Fibroblast of gingiva (primary cell): ENCODE results near the gene CA5A.

Experiments used
- DNase-seq: peaks from one replicate; pipeline ENCODE4 v3.0.0-alpha.2; 2011; ENCODE audit warnings: low read depth

The CA5A gene

DNA sequence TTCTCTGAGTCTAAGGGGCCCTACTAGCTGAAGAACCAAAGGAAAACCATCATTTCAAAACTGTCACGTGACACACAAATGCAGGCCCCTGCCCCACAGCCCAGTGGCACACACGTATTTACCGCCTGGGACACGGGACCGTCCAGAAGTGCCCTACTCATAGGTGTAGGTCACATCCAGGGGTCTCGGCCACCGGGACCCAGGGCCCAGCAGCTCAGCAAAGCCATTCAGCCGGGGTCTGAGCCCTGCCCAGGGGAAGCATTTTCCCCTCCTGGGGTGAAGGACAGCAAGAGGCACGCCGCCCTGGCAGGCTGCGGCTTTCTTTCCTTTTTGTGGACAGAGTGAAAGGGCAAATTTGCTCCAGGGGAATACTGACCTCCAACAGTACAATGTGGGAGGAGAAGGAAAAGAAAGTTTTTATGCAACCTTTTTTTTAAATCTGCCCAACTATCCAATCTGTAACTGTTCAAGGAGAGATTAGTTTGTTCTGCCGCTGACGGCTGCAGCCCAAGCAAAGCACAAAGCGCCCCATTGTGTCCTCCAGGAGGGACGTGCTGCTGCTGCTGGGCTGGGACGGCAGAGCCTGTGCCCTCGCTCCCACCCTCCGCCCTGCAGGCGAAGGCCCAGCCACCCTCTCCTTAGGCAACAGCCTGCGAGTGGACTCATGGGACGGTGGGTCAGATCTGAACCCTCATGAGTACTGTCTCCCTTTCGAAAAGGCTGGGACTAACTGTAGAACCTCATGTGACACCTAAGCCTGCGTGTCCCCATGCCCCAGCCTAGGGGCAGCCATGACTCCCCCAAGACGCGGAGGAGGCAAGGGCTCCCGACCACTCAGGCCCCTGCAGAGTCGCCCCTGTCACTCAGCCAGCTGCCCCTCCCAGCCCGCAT lies 88.3 kb downstream of the CA5A start:
- DNase-seq = no peak

- no peak for DNase-seq
Observed at GRCh38 chr16:87847467-87847784, 88.9 kb downstream of the CA5A start.

GRCh38 chr16:87846705-87847466 lies 89.4 kb downstream of the CA5A start:
- no peak for DNase-seq

DNA sequence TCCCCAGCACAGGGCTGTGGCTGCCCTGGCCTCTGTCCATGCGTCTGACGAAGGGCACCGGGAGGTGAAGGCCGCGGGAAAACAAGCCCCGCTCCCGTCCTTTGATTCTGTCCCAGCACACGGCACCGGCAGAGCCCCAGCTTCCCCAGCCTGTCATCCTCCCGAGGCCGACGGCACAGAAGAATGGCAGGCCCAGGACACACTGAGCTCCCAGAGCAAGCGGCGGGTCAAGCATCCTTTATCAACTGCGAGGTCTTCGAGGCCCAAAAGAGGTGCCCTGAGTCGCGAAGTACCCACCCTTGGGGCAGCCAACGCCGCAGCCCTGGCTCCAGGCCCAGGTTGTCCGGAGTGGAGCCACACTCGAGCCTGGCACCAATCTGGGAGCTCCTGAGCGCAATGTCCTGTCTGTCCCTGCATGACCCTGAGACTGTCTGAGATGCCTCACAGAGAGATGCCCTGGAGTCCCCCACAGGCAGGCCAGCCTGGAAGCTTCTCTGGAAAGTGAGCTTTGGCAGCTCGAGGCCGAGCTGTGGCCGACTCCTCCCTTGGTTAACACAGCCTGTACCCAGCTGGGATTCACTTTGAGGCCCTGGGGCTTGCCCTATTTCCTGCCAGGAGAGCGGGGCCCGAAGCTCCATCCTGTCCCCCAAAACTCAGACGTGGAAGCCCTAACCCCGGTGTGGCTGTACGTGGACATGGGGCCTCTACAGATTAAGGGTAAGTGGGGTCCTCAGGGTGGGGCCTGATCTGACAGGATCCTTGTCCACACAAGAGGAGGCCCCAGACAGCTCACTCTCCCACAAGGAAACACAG lies 90.3 kb downstream of the CA5A start:
- DNase-seq = no peak

GRCh38 chr16:87845213-87845612 lies 91.1 kb downstream of the CA5A start:
- no peak for DNase-seq

DNA sequence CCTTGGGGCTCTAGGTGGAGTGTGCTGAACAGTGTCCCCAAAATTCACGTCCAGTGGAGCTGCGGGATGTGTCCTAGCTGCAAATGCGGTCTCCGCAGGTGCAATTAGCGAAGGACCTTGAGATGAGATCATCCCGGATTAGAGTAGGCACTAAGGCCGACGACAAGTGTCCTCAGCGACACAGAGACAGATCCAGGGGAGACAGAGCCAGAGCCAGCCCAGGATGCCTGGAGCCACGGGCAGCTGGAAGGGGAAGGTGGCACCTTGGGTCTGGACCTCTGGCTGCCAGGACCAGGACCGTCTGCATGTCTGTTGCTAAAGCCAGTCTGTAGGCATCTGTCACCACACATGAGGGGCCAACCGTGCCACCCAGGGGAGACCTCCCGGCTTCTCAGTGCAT lies 91.5 kb downstream of the CA5A start:
- DNase-seq = no peak

GRCh38 chr16:87844120-87844733 lies 92.1 kb downstream of the CA5A start:
- DNase-seq = no peak

DNA sequence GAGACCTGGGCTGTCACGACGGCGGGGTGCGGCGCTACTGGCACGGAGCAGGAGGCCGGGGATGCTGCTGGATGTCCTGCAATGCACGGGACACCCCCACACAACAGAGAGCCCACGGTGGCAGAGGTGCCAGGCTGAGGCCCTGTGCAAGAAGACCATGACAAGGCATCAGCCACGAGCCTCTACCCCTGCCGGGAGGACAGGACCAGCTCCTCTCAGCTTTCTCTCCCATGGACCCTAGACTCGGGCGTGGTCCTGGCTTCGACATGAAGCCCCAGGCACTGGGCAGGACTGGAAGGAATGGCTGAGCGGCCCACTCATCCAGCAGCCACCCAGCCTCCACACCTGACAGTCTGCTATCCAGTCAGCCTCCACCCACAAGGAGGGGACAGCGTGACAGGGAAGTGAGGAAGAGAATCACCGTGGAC lies 92.6 kb downstream of the CA5A start:
- DNase-seq = no peak

GRCh38 chr16:87842209-87842869 lies 94.0 kb downstream of the CA5A start:
- no peak for DNase-seq

DNA sequence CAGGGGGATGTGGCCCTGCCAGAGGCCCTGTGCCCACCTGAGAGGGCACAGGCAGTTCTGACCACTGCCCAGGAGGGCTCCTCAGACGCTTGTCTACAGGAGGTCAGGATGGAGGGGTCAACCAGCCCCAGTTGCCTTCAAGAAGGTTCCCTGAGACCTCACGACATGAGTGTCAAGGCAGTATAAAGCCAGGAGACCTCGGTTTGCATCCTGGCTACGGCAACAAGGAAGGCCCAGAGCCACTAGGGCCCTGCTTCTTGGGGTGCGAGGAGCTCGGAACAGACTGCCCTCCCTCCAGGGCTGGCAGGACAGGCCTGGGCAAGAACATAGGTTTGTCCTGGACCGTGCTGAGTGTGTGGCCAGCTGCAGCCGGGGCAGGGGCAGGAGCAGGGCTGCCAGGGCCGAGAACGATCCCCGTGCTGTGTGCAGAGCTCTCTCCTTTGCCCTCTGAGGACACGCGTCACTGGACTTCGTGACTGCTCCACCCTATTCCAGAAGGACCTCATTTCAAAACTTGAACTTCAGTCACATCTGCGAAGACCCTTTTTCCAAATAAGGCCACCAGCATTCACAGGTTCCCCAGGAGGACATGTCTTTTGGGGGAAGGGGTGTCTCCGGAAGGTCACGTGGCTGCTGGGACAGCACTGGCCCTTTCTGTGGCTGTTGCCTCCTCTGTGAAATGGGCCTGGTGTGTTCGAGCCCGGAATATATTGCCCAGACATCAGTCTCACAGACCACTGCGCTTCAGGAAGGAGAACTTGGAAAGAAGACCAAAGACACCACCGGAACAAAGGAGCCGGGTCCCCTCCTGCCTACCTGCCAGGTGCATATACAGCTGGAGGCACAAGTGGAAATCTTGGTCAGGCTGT lies 94.8 kb downstream of the CA5A start:
- DNase-seq = no peak

GRCh38 chr16:87840271-87840978 lies 95.9 kb downstream of the CA5A start:
- DNase-seq = no peak

- DNase-seq = no peak
Observed at GRCh38 chr16:87839542-87840270, 96.6 kb downstream of the CA5A start.

- DNase-seq = no peak
Observed at GRCh38 chr16:87838643-87839541, 97.4 kb downstream of the CA5A start.
